H1 (cell line): ENCODE data around the gene BTRC. TPM values are rescaled to one million over a fixed set of nuclear protein-coding genes. Genes with fewer than 3 reads are reported as not detected.

ENCODE experiments used
- BACH1 ChIP-seq: IDR thresholded peaks from 2 replicates; pipeline ENCODE4 v1.6.1; 2012; ENCODE audit warnings: low read length, improper control_type of control experiment
- BRCA1 ChIP-seq: IDR thresholded peaks from 2 replicates; pipeline ENCODE4 v1.6.1; 2012; ENCODE audit warnings: low read depth, low read length, improper control_type of control experiment
- CHD1 ChIP-seq: IDR thresholded peaks from 2 replicates; pipeline ENCODE4 v1.6.1; 2012; ENCODE audit warnings: low read depth, low read length, improper control_type of control experiment
- CHD2 ChIP-seq: IDR thresholded peaks from 2 replicates; pipeline ENCODE4 v1.6.1; 2012; ENCODE audit warnings: low read length, improper control_type of control experiment
- GABPA ChIP-seq: IDR thresholded peaks from 2 replicates; pipeline ENCODE4 v1.6.1; 2011; ENCODE audit warnings: mild to moderate bottlenecking, low read length, moderate library complexity, borderline replicate concordance; ENCODE audit not compliant: insufficient read depth
- GTF2F1 ChIP-seq: IDR thresholded peaks from 2 replicates; pipeline ENCODE4 v1.6.1; 2012; ENCODE audit warnings: low read depth, low read length, improper control_type of control experiment, borderline replicate concordance
- HDAC6 ChIP-seq: IDR thresholded peaks from one replicate; pipeline ENCODE4 v1.7.1; 2012; ENCODE audit warnings: low read depth, mild to moderate bottlenecking, inconsistent platforms, low read length, moderate library complexity
- KDM4A ChIP-seq: IDR thresholded peaks from one replicate; pipeline ENCODE4 v1.7.1; 2012; ENCODE audit warnings: low read depth, mild to moderate bottlenecking, moderate library complexity, low read length, inconsistent platforms; ENCODE audit not compliant: severe bottlenecking
- POLR2AphosphoS5 ChIP-seq: IDR thresholded peaks from 2 replicates; pipeline ENCODE4 v1.6.1; 2011; ENCODE audit warnings: low read depth, low read length
- RAD21 ChIP-seq, 2 experiments: IDR thresholded peaks in 1 of 2; conservative IDR thresholded peaks in 1 of 2; 2 replicates each; pipeline ENCODE4 v1.6.1; 2011; ENCODE audit warnings: low read depth in 2 of 2, low read length in 2 of 2, improper control_type of control experiment in 1 of 2, inconsistent platforms in 1 of 2, mild to moderate bottlenecking in 1 of 2, moderate library complexity in 1 of 2
- RBBP5 ChIP-seq: IDR thresholded peaks from 2 replicates; pipeline ENCODE4 v1.7.1; 2012; ENCODE audit warnings: low read depth, mild to moderate bottlenecking, inconsistent platforms, low read length, moderate library complexity, borderline replicate concordance
- SAP30 ChIP-seq: fragments of 300-600 bp; sonication (generic); IDR thresholded peaks from 2 replicates; pipeline ENCODE4 v1.7.1; 2012; ENCODE audit warnings: low read length, moderate library complexity, mild to moderate bottlenecking, inconsistent platforms; ENCODE audit not compliant: insufficient read depth, insufficient replicate concordance
- SIN3A ChIP-seq, 2 experiments: IDR thresholded peaks in 1 of 2; conservative IDR thresholded peaks in 1 of 2; 2 replicates each; pipeline ENCODE4 v1.6.1; 2011 to 2012; ENCODE audit warnings: low read length in 2 of 2, improper control_type of control experiment in 1 of 2, low read depth in 1 of 2, mild to moderate bottlenecking in 1 of 2
- SIX5 ChIP-seq: IDR thresholded peaks from 2 replicates; pipeline ENCODE4 v1.6.1; 2011; ENCODE audit warnings: mild to moderate bottlenecking, low read depth, low read length
- SUZ12 ChIP-seq: fragments of 200-600 bp; sonication (generic); IDR thresholded peaks from 2 replicates; pipeline ENCODE4 v1.6.1; 2012; ENCODE audit warnings: mild to moderate bottlenecking, inconsistent platforms, low read length, moderate library complexity, mixed read lengths
- ZNF274 ChIP-seq: IDR thresholded peaks from 2 replicates; pipeline ENCODE4 v1.7.0; 2012; ENCODE audit warnings: low read length, borderline replicate concordance; ENCODE audit errors: extremely low read depth
- polyA plus RNA-seq, 7 experiments: library from polyadenylated mRNA; depleted of rRNA in 3 of 7; stranded (reverse) in 5 of 7; unstranded in 2 of 7; fragments of >200 nt in 5 of 7; fragments of 200-250 nt in 2 of 7; gene quantifications; 1 replicate in 5 of 7; 2 replicates in 1 of 7; 4 replicates in 1 of 7; pipeline versions ENCODE4 v1.2.1 to v1.2.3, GENCODE V29; 2011 to 2013; ENCODE audit warnings: missing spikeins in 2 of 7, mixed read lengths in 2 of 7
- total RNA-seq: library from RNA; stranded (reverse); fragmentation: NEBNext Ultra II Directional; extraction: Animal tissue kit (Norgen Biotek cat#: 25700); gene quantifications from 2 replicates; pipeline ENCODE4 v1.2.1, GENCODE V29; 2021
- TF ChIP-seq, protein P1 (sequence below), 3 experiments: IDR thresholded peaks; 1 replicate in 2 of 3; 2 replicates in 1 of 3; pipeline versions ENCODE4 v1.5.1 to v1.6.1; 2011; ENCODE audit warnings: low read length in 3 of 3, mild to moderate bottlenecking in 3 of 3, inconsistent platforms in 2 of 3, low read depth in 1 of 3, moderate library complexity in 1 of 3; ENCODE audit not compliant: insufficient read depth in 1 of 3; ENCODE audit errors: control extremely low read depth in 1 of 3

Gene BTRC
- total and polyA plus RNA-seq, 2 of the 8 experiments (the other 6 are each of a cell fraction or from before 2014, with no cell fraction given), result 9.9 to 24.7 TPM

DNA sequence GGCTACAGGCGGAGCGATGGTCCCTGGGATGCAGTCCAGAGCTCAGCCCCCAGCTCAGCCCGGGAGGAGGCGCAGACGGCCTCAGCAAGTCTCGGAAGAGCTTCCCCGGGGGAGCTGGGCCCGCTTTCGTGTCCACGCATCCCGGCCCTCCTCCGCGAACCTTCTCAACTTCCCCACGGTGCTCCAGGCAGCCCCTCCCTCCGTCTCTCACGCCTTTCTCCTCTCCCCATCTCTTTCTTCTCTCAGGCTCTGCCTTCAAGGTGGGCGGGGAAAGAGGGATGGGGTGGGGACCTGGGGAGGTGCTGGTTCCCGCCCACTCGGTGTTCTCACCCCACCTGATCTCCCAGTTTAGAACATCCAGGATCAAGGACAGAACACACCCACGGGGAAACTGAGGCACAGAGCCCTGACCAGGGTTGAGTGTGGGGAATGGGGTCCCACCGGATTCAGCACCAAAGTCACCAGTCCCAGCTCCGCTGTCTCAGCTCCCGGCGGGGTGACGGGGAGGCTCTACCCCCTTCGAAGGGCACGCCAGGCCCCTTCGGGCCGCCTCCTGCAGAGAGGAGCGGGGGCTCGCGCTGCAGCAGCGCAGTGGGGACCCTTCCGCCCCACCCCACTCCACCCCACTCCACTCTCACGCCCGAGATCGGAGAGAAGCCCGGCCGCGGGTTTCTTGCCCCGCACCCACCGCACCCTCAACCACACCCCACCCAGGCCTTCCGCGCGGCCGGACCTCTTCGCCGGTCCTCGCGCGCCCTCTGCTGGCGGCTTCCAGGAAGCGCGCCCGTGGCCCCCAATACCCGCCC is 215.9 kb downstream of the BTRC start (continued):
- 0 out of 4 replicates have a peak, but pooled peaks of 1 of the 2 experiments have one; percentile 31 for TF ChIP-seq SIN3A (conservative IDR thresholded peaks at IDR 0.05 in 1 of 2, IDR thresholded peaks at IDR 0.05 in 1 of 2; ENCODE audit: low read depth in 1 of 2, low read length in 2 of 2)
- no peak for TF ChIP-seq GABPA
- no peak for TF ChIP-seq CHD1
- TF ChIP-seq POLR2AphosphoS5, result no peak
- no peak for TF ChIP-seq SIX5
- TF ChIP-seq CHD2, result no peak
- TF ChIP-seq, protein P1, sequence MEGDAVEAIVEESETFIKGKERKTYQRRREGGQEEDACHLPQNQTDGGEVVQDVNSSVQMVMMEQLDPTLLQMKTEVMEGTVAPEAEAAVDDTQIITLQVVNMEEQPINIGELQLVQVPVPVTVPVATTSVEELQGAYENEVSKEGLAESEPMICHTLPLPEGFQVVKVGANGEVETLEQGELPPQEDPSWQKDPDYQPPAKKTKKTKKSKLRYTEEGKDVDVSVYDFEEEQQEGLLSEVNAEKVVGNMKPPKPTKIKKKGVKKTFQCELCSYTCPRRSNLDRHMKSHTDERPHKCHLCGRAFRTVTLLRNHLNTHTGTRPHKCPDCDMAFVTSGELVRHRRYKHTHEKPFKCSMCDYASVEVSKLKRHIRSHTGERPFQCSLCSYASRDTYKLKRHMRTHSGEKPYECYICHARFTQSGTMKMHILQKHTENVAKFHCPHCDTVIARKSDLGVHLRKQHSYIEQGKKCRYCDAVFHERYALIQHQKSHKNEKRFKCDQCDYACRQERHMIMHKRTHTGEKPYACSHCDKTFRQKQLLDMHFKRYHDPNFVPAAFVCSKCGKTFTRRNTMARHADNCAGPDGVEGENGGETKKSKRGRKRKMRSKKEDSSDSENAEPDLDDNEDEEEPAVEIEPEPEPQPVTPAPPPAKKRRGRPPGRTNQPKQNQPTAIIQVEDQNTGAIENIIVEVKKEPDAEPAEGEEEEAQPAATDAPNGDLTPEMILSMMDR (IDR thresholded peaks at IDR 0.05; ENCODE audit: control extremely low read depth in 1 of 3, insufficient read depth in 1 of 3, low read depth in 1 of 3, low read length in 3 of 3), result peak; percentile 61 to 79 (median 79)
- TF ChIP-seq RBBP5, result no peak
- TF ChIP-seq HDAC6, result no peak
- TF ChIP-seq KDM4A, result peak; percentile 94
- TF ChIP-seq BRCA1, result no peak
- peak; percentile 54; the same call in 1 of the 2 replicates for TF ChIP-seq BACH1
- no peak for TF ChIP-seq SAP30
- TF ChIP-seq SUZ12, result no peak; the same call in 1 of the 2 replicates
- TF ChIP-seq ZNF274, result no peak
- no peak for TF ChIP-seq GTF2F1
- peak; percentile 75 to 85 for TF ChIP-seq RAD21 (IDR thresholded peaks at IDR 0.05 in 1 of 2, conservative IDR thresholded peaks at IDR 0.05 in 1 of 2; ENCODE audit: low read depth in 2 of 2, low read length in 2 of 2)
- TF ChIP-seq, all 59 proteins: peak for 7
